Esophagus squamous epithelium (tissue), 5 donors: ENCODE data around the gene UQCR10. TPM values are rescaled to one million over a fixed set of nuclear protein-coding genes. Genes with fewer than 3 reads are reported as not detected.

Experiments used
- DNase-seq: peaks from one replicate; lab custom pipeline; 2025; lab: John Stamatoyannopoulos, UW
- H3K27ac ChIP-seq, 4 donors: fragments of 200-600 bp; sonication (generic); one replicate each; pipeline ENCODE4 v1.5.1; 2016 to 2019; ENCODE audit warnings: mild to moderate bottlenecking in 1 of 4
- H3K27me3 ChIP-seq, 4 donors: fragments of 200-600 bp; sonication (generic); 1 replicate in 3 of 4; 2 replicates in 1 of 4; pipeline versions ENCODE4 v1.5.1 to v1.6.0; 2017 to 2021; ENCODE audit warnings: antibody characterized with exemption in 1 of 4
- H3K36me3 ChIP-seq, 3 donors: fragments of 200-600 bp; sonication (generic); one replicate each; pipeline ENCODE4 v1.5.1; 2016 to 2019
- H3K4me1 ChIP-seq, 3 donors: fragments of 200-600 bp; sonication (generic); one replicate each; pipeline ENCODE4 v1.5.1; 2017 to 2019
- H3K4me3 ChIP-seq, 4 donors: fragments of 200-600 bp; sonication (generic); 1 replicate in 3 of 4; 2 replicates in 1 of 4; pipeline ENCODE4 v1.5.1; 2016 to 2019; ENCODE audit warnings: mild to moderate bottlenecking in 2 of 4, moderate library complexity in 1 of 4
- H3K9me3 ChIP-seq, 3 donors: fragments of 200-600 bp; sonication (generic); one replicate each; pipeline ENCODE4 v1.5.1; 2016 to 2019
- POLR2A ChIP-seq, 4 donors: fragments of 450-650 bp; IDR thresholded peaks; one replicate each; pipeline ENCODE4 v1.6.1; 2017; ENCODE audit warnings: antibody characterized with exemption in 4 of 4, mild to moderate bottlenecking in 4 of 4, moderate library complexity in 3 of 4
- WGBS, 2 donors: methylation state at CpG; one replicate each; pipeline ENCODE4 v1.1.5; 2018; 5-methylcytosine and 5-hydroxymethylcytosine counted together
- intact Hi-C: fragments of 100-400 bp; cut with DNase I; formaldehyde crosslinking; loops from one replicate; pipeline ENCODE4 v1.15.0; 2022
- total RNA-seq, 4 donors: library from RNA; depleted of rRNA; stranded (reverse); fragments of >200 nt; gene quantifications; one replicate each; pipeline ENCODE4 v1.1.0, GENCODE V29; 2016
- TF ChIP-seq, protein P1 (sequence below), 6 experiments: fragments of 450-650 bp in 4 of 6; fragments of 200-600 bp in 2 of 6; sonication (generic) in 2 of 6; IDR thresholded peaks; one replicate each; pipeline ENCODE4 v1.5.1; 2016 to 2019; ENCODE audit warnings: antibody characterized with exemption in 6 of 6, mild to moderate bottlenecking in 4 of 6, moderate library complexity in 4 of 6
- donor health status: DM: yes; HTN: yes; CAD: no.

The UQCR10 gene
- total RNA-seq, 4 donors from 2014 or later, result 50.7 to 94.8 (median 65.0) TPM

DNA sequence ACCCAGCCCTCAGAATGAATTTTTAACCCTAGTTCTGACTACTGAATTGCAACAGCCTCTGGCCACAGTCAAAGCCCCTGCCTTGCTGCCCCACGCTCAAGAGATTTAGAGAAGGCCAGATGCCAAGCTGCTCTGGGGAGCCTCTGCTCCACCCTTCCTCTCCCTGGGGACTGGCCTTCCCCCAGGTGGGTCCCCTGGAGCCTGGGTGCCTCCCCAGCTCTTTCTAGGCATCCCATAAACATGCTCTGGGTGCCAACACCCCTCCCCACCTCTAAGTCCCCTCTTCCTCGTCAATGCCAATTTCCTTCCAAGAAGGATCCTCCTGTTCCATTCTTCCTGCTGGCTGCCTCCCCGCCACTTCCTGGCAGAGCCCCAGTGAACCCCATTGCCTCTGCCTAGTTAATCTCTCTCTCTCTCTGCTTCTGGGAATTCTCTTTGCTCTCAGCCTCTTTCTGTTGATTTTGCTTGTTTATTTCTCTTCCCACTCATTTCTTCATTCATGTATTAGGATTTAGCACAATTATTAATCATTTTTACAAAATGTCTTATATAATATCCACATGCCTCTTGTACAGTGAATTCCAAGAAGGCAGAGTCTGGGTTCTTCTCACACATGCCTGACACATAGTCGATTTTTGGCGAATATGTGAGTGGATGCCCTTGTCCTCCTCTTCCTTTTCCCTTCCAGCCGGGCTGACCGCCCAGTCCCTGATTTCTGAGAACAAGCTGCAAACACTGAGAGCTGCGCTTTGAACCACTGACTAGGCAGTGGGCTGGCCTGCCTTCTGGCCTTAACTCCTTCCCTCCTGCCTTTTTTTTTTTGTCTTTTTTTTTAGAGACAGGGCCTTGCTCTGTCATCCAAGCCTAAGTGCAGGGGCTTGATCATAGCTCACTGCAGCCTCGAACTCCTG lies 17.5 kb downstream of the UQCR10 start:
- H3K27me3 ChIP-seq, result no peaks in the 10 kb centered on the region
- DNase-seq, result no peak
- intact Hi-C loops, result no loop called here

DNA sequence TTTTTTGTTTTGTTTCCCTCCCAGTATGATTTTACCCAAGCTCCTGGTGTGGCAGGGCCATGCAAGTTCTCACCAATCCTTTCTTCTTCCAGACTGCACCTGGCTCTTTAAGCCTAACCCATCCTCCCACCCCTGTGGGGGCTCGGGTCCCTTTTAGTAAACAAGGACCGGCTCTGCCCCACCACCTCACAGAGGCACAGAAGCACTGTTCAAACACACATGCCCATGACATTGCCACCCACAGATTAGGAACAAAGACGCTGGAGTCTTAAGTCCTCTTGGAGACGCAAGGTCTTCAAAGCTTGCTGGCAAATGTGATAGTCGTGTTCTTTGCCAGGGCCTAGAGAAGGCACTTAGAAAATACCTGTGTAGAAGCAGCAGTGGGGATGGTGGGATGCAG lies 18.9 kb downstream of the UQCR10 start:
- no peak for TF ChIP-seq POLR2A (IDR thresholded peaks at IDR 0.05)
- TF ChIP-seq, protein P1, sequence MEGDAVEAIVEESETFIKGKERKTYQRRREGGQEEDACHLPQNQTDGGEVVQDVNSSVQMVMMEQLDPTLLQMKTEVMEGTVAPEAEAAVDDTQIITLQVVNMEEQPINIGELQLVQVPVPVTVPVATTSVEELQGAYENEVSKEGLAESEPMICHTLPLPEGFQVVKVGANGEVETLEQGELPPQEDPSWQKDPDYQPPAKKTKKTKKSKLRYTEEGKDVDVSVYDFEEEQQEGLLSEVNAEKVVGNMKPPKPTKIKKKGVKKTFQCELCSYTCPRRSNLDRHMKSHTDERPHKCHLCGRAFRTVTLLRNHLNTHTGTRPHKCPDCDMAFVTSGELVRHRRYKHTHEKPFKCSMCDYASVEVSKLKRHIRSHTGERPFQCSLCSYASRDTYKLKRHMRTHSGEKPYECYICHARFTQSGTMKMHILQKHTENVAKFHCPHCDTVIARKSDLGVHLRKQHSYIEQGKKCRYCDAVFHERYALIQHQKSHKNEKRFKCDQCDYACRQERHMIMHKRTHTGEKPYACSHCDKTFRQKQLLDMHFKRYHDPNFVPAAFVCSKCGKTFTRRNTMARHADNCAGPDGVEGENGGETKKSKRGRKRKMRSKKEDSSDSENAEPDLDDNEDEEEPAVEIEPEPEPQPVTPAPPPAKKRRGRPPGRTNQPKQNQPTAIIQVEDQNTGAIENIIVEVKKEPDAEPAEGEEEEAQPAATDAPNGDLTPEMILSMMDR (IDR thresholded peaks at IDR 0.05), result no peak
- H3K27me3 ChIP-seq, result no peaks in the 10 kb centered on the region
- H3K36me3 ChIP-seq, result peaks cover 18 to 35% (median 29%) of the 10 kb centered on the region in 3 donors
- H3K4me1 ChIP-seq, result peaks cover 34 to 76% (median 36%) of the 10 kb centered on the region in 3 donors
- intact Hi-C loops, result no loop called here
- no peak for DNase-seq
- H3K9me3 ChIP-seq, result no peaks in the 10 kb centered on the region
- H3K4me3 ChIP-seq, result no peak overlapping the region
- peak overlapping the region in 1 of 4 donors; percentile 75 for H3K27ac ChIP-seq
- 17 to 78% methylated on average over 2 to 5 of the region's 5 CpGs for WGBS, 2 donors

More for the DNA sequence above, 17.5 kb downstream of the UQCR10 start:
- WGBS, 2 donors, result 23 to 34% methylated on average over 9 of the region's 9 CpGs
- TF ChIP-seq POLR2A (IDR thresholded peaks at IDR 0.05), result no peak
- TF ChIP-seq, protein P1 (IDR thresholded peaks at IDR 0.05), result no peak
- peaks cover 36 to 85% (median 41%) of the 10 kb centered on the region in 3 donors for H3K4me1 ChIP-seq
- no peak overlapping the region for H3K4me3 ChIP-seq
- H3K9me3 ChIP-seq, result no peaks in the 10 kb centered on the region
- peak overlapping the region; percentile 53 to 75 (median 72) for H3K27ac ChIP-seq
- peaks cover 10 to 21% (median 17%) of the 10 kb centered on the region in 3 donors for H3K36me3 ChIP-seq

DNA sequence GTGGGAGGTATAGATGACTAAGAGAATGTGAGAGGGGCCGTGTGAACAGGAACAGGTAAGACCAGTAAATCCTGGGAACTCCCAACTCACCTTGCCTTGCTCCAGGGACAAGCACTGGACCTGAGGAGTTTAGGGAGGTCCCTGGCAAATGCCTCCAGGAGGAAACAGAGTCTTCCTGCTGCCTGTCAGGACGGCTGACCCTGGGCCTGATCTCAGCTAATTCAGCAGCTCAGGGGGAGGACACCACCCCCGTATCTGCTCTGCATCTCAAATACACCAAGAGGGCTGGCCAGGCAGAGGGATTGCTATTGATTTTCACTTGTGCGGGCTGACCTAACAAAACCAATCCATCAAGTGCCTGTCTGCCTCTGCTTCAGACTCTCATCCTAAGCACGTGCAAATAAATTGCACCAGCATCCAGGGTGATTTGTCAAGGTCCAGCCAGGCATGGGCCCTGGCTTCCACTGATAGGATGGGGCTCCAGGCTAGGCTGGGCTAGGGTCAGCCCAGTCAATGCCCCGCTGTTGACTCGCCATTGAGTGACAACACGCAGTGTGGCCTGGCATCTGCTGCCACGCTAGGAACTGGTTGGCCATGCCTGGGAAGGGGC lies 20.3 kb downstream of the UQCR10 start:
- H3K4me1 ChIP-seq, result peaks cover 20 to 62% (median 23%) of the 10 kb centered on the region in 3 donors
- H3K27me3 ChIP-seq, result no peaks in the 10 kb centered on the region
- H3K27ac ChIP-seq, result peak overlapping the region in 2 of 4 donors; percentile 11 to 32
- no peak for TF ChIP-seq POLR2A (IDR thresholded peaks at IDR 0.05)
- TF ChIP-seq, protein P1 (IDR thresholded peaks at IDR 0.05), result no peak
- no peak for DNase-seq
- 53 to 65% methylated on average over 6 to 7 of the region's 9 CpGs for WGBS, 2 donors
- H3K36me3 ChIP-seq, result peaks cover 22 to 49% (median 35%) of the 10 kb centered on the region in 3 donors
- H3K4me3 ChIP-seq, result no peak overlapping the region
- H3K9me3 ChIP-seq, result no peaks in the 10 kb centered on the region
- intact Hi-C loops, result no loop called here

DNA sequence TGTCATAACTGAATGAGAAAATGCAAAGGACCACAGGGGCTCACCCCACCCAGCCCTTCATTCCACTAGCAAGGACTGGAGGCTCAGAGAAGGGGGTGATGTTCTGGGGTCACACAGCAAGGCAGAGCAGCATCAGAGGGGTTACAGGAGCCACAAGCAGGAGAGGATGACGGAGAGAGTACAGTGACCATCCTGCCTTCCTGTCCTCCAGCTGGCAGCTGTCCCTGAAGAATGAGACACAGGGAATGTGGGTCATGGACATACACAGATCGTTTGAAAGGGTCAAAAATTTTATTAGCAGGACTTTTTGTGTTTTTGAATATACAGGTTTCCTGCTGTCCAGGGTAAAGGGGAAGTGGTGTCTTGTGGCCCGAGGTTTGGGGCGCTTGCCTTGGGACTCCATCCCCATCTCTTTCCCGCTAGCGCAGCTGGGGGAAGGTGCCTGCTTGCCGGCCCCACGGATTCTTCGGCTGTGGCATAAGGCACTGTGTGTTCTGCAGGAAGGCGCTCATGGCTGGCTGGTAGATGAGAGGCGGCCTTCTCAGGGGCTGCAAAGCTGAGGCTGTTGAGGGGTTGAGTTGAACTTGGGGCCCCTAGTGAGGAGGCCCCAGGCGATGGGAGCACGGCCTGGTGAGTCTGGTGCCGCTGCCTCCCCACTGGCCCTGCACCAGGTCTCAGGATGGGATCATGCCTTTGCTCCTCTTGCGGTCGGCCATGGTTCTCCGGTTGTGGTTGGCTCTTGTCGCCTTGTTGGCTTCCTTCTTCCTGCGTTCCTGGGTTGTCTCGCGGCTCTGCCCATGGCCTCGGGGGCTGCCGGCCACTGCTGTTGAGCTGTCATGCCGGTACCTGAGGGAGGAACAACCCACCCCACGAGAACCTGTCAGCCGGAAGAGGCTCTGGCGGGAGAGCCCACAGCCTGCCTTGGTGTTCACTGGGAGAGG lies 21.4 kb downstream of the UQCR10 start:
- Histone ChIP-seq H3K36me3 (peaks cover 30 to 60% (median 45%) of the 10 kb centered on the region in 3 donors), H3K27me3 (no peaks in the 10 kb centered on the region), H3K4me1 (peaks cover 18 to 51% (median 21%) of the 10 kb centered on the region in 3 donors), H3K9me3 (no peaks in the 10 kb centered on the region), H3K27ac (no peak overlapping the region), H3K4me3 (no peak overlapping the region)
- DNase-seq, result no peak
- intact Hi-C loops, result no loop called here
- no peak for TF ChIP-seq POLR2A (IDR thresholded peaks at IDR 0.05)
- TF ChIP-seq, protein P1 (IDR thresholded peaks at IDR 0.05), result no peak
- WGBS, 2 donors, result 65 to 88% methylated on average over 4 to 7 of the region's 27 CpGs
